H9 (cell line): ENCODE measurements around the gene ACTN3. TPM values are rescaled to one million over a fixed set of nuclear protein-coding genes. Genes with fewer than 3 reads are reported as not detected.

Source experiments
- DNase-seq: peaks from one replicate; pipeline ENCODE4 v3.0.0-alpha.2; 2017
- H2AFZ ChIP-seq: one replicate; pipeline ENCODE4 v1.6.1; 2013; ENCODE audit warnings: mild to moderate bottlenecking, low read length, control low read depth, moderate library complexity
- H2AK5ac ChIP-seq: 2 replicates; pipeline ENCODE4 v1.6.1; 2013; ENCODE audit warnings: low read length, control low read depth, mixed read lengths; ENCODE audit not compliant: insufficient read length
- H2BK120ac ChIP-seq: one replicate; pipeline ENCODE4 v1.6.1; 2013; ENCODE audit warnings: low read depth, mild to moderate bottlenecking, low read length, control low read depth, inconsistent platforms; ENCODE audit not compliant: poor library complexity, severe bottlenecking
- H2BK12ac ChIP-seq: 2 replicates; pipeline ENCODE4 v1.6.1; 2013; ENCODE audit warnings: low read length, control low read depth, mixed read lengths, low read depth; ENCODE audit not compliant: insufficient read length
- H2BK15ac ChIP-seq: 2 replicates; pipeline ENCODE4 v1.6.1; 2013; ENCODE audit warnings: low read depth, low read length, control low read depth
- H2BK20ac ChIP-seq: one replicate; pipeline ENCODE4 v1.6.1; 2013; ENCODE audit warnings: low read depth, mild to moderate bottlenecking, low read length, control low read depth, inconsistent platforms; ENCODE audit not compliant: poor library complexity, severe bottlenecking
- H2BK5ac ChIP-seq: 2 replicates; pipeline ENCODE4 v1.6.1; 2013; ENCODE audit warnings: low read length, control low read depth, mixed read lengths; ENCODE audit not compliant: insufficient read length
- H3K14ac ChIP-seq: 2 replicates; pipeline ENCODE4 v1.6.1; 2013; ENCODE audit warnings: low read length, control low read depth; ENCODE audit not compliant: insufficient read depth
- H3K18ac ChIP-seq: 2 replicates; pipeline ENCODE4 v1.6.1; 2013; ENCODE audit warnings: low read depth, mild to moderate bottlenecking, mixed read lengths, low read length, control low read depth; ENCODE audit not compliant: insufficient read length
- H3K23ac ChIP-seq: 2 replicates; pipeline ENCODE4 v1.6.1; 2013; ENCODE audit warnings: low read length, control low read depth, mixed read lengths, low read depth; ENCODE audit not compliant: insufficient read length
- H3K23me2 ChIP-seq: 2 replicates; pipeline ENCODE4 v1.6.1; 2013; ENCODE audit warnings: low read depth, mild to moderate bottlenecking, mixed read lengths, low read length, control low read depth; ENCODE audit not compliant: insufficient read length, poor library complexity, severe bottlenecking
- H3K27ac ChIP-seq: 2 replicates; pipeline ENCODE4 v1.5.1; 2013; ENCODE audit warnings: low read length, control low read depth, mixed read lengths, low read depth; ENCODE audit not compliant: insufficient read length
- H3K27me3 ChIP-seq: 2 replicates; pipeline ENCODE4 v1.6.1; 2013; ENCODE audit warnings: low read length, control low read depth, inconsistent platforms; ENCODE audit not compliant: insufficient read depth
- H3K4ac ChIP-seq: 2 replicates; pipeline ENCODE4 v1.6.1; 2013; ENCODE audit warnings: low read depth, mild to moderate bottlenecking, control low read depth, inconsistent platforms, low read length, moderate library complexity
- H3K4me1 ChIP-seq: 2 replicates; pipeline ENCODE4 v1.6.1; 2013; ENCODE audit warnings: low read length, control low read depth, inconsistent platforms; ENCODE audit not compliant: insufficient read depth
- H3K4me2 ChIP-seq: 2 replicates; pipeline ENCODE4 v1.6.1; 2013; ENCODE audit warnings: low read length, control low read depth, mixed read lengths; ENCODE audit not compliant: insufficient read length, insufficient read depth
- H3K56ac ChIP-seq: 2 replicates; pipeline ENCODE4 v1.6.1; 2013; ENCODE audit warnings: low read depth, mild to moderate bottlenecking, mixed read lengths, low read length, control low read depth; ENCODE audit not compliant: insufficient read length
- H3K79me1 ChIP-seq: 2 replicates; pipeline ENCODE4 v1.6.1; 2013; ENCODE audit warnings: low read depth, mild to moderate bottlenecking, moderate library complexity, low read length, control low read depth, inconsistent platforms; ENCODE audit not compliant: insufficient read depth, poor library complexity, severe bottlenecking
- H3K79me2 ChIP-seq: 2 replicates; pipeline ENCODE4 v1.6.1; 2013; ENCODE audit warnings: low read length, control low read depth, inconsistent platforms; ENCODE audit not compliant: insufficient read depth
- H3K9ac ChIP-seq: 2 replicates; pipeline ENCODE4 v1.6.1; 2013; ENCODE audit warnings: low read length, control low read depth, mixed read lengths; ENCODE audit not compliant: insufficient read length; ENCODE audit errors: extremely low read depth
- H3K9me3 ChIP-seq: one replicate; pipeline ENCODE4 v1.6.1; 2013; ENCODE audit warnings: low read depth, low read length, inconsistent platforms; ENCODE audit not compliant: control insufficient read depth
- H3T11ph ChIP-seq: one replicate; pipeline ENCODE4 v1.6.1; 2013; ENCODE audit warnings: mild to moderate bottlenecking, low read length, control low read depth, inconsistent platforms
- H4K20me1 ChIP-seq: one replicate; pipeline ENCODE4 v1.6.1; 2013; ENCODE audit not compliant: control insufficient read depth, insufficient read length, insufficient read depth
- H4K5ac ChIP-seq: 2 replicates; pipeline ENCODE4 v1.6.1; 2013; ENCODE audit warnings: low read depth, mild to moderate bottlenecking, mixed read lengths, low read length, control low read depth; ENCODE audit not compliant: insufficient read length
- H4K8ac ChIP-seq: replicated peaks from 2 replicates; pipeline ENCODE4 v1.6.1; 2013; ENCODE audit warnings: low read length, control low read depth, mixed read lengths, low read depth; ENCODE audit not compliant: insufficient read length
- H4K91ac ChIP-seq: 2 replicates; pipeline ENCODE4 v1.6.1; 2013; ENCODE audit warnings: low read depth, mild to moderate bottlenecking, moderate library complexity, mixed read lengths, low read length, control low read depth; ENCODE audit not compliant: insufficient read length
- H3K27ac Mint-ChIP-seq, 3 experiments: 2 replicates in 2 of 3; 3 replicates in 1 of 3; pipeline ENCODE4 v1.8.0; 2020 to 2021; ENCODE audit warnings: mixed read lengths in 3 of 3, mild to moderate bottlenecking in 1 of 3, moderate library complexity in 1 of 3
- H3K27me3 Mint-ChIP-seq: 2 replicates; pipeline ENCODE4 v1.8.0; 2021; ENCODE audit warnings: low read depth, mild to moderate bottlenecking, moderate library complexity, mixed read lengths
- H3K36me3 Mint-ChIP-seq, 3 experiments: 2 replicates in 2 of 3; 3 replicates in 1 of 3; pipeline ENCODE4 v1.8.0; 2020 to 2021; ENCODE audit warnings: low read depth in 3 of 3, mixed read lengths in 3 of 3; ENCODE audit not compliant: insufficient read depth in 1 of 3
- H3K4me1 Mint-ChIP-seq, 2 experiments: 2 replicates each; pipeline ENCODE4 v1.8.0; 2020; ENCODE audit warnings: mixed read lengths in 2 of 2
- H3K4me3 Mint-ChIP-seq, 2 experiments: 2 replicates in 1 of 2; 3 replicates in 1 of 2; pipeline ENCODE4 v1.8.0; 2020 to 2021; ENCODE audit warnings: mild to moderate bottlenecking in 2 of 2, mixed read lengths in 2 of 2, moderate library complexity in 1 of 2
- H3K9me3 Mint-ChIP-seq, 2 experiments: 2 replicates in 1 of 2; 3 replicates in 1 of 2; pipeline ENCODE4 v1.8.0; 2020; ENCODE audit warnings: mild to moderate bottlenecking in 2 of 2, mixed read lengths in 2 of 2, moderate library complexity in 1 of 2
- CTCF ChIP-seq: fragments of 200-600 bp; sonication (generic); conservative IDR thresholded peaks from 3 replicates; pipeline ENCODE4 v1.8.0; 2021; ENCODE audit warnings: antibody characterized with exemption, mild to moderate bottlenecking
- WGBS: extraction: QIAGEN DNeasy Blood & Tissue Kit; methylation state at CpG from one replicate; pipeline ENCODE4 v1.1.7; 2013; ENCODE audit warnings: missing lambda C conversion rate, low lambda C conversion rate, mixed read lengths; ENCODE audit not compliant: insufficient read length; ENCODE audit errors: extremely low coverage; 5-methylcytosine and 5-hydroxymethylcytosine counted together
- total RNA-seq: library from RNA; stranded (reverse); gene quantifications from 2 replicates; pipeline ENCODE4 v1.2.1, GENCODE V29; 2021

Gene ACTN3
- total RNA-seq, 1 experiment from 2014 or later: 45.7 TPM

DNA sequence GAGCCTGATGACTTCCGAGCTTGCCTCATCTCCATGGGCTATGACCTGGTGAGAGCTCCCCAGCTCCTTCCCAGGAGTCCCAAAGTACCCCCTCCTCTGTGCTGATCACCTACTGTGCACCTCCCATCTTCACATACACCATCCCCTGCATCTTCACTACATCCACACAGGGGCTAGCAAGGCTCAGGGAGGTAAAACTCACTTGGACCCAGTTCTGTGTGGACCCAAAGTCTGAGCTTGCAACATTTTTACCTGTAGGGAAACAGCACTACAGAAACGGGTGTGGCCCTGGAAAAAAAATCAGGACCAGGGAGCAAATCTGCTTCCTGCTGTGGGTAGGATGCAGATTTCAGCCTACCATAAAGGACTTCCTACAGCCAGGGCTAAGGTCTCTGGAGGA lies 15.6 kb downstream of the ACTN3 start:
- H2AFZ ChIP-seq: no peak overlapping the region
- no peaks in the 10 kb centered on the region for H3K9me3 Mint-ChIP-seq
- H3K27me3 Mint-ChIP-seq: peaks cover 2% of the 10 kb centered on the region
- H2BK20ac ChIP-seq: no peak overlapping the region
- H3K36me3 Mint-ChIP-seq: peaks cover 15 to 67% (median 61%) of the 10 kb centered on the region in 3 experiments
- no peaks in the 10 kb centered on the region for H4K20me1 ChIP-seq
- no peak overlapping the region for H3T11ph ChIP-seq
- H3K4me3 Mint-ChIP-seq: no peak overlapping the region
- no peak overlapping the region for H2BK15ac ChIP-seq
- H3K56ac ChIP-seq: no peak overlapping the region
- no CpG with 5 or more reads among the region's 2 CpGs for WGBS
- TF ChIP-seq CTCF: no peak
- H2BK5ac ChIP-seq: no peak overlapping the region
- no peaks in the 10 kb centered on the region for H3K27me3 ChIP-seq
- peaks cover 6 to 8% of the 10 kb centered on the region in 2 experiments for H3K4me1 Mint-ChIP-seq
- no peak overlapping the region for H3K23ac ChIP-seq
- H3K27ac Mint-ChIP-seq: no peak overlapping the region
- no peak overlapping the region for H2BK120ac ChIP-seq
- no peaks in the 10 kb centered on the region for H3K79me2 ChIP-seq
- H3K18ac ChIP-seq: no peak overlapping the region
- no peak overlapping the region for H2BK12ac ChIP-seq
- H3K23me2 ChIP-seq: no peaks in the 10 kb centered on the region
- no peak overlapping the region for H3K14ac ChIP-seq
- no peaks in the 10 kb centered on the region for H3K79me1 ChIP-seq
- no peak overlapping the region for H4K8ac ChIP-seq
- H3K4me2 ChIP-seq: no peak overlapping the region
- no peak overlapping the region for H3K9ac ChIP-seq
- no peaks in the 10 kb centered on the region for H3K4me1 ChIP-seq
- no peaks in the 10 kb centered on the region for H3K9me3 ChIP-seq
- H4K5ac ChIP-seq: no peak overlapping the region
- DNase-seq: no peak
- H3K4ac ChIP-seq: no peak overlapping the region
- no peak overlapping the region for H3K27ac ChIP-seq
- no peak overlapping the region for H2AK5ac ChIP-seq
- no peak overlapping the region for H4K91ac ChIP-seq
